HepG2 (cell line): ENCODE results near the gene MDH2. TPM values are rescaled to one million over a fixed set of nuclear protein-coding genes. Genes with fewer than 3 reads are reported as not detected.
"Not testable (repeated sequence)": the region's sequence is repeated elsewhere in the genome, so short reads cannot be mapped to it uniquely, and the experiment has no call there.

Experiments used
- ATAC-seq: fragments of 200-7000 bp; cut with Tn5 transposase; 3 replicates; pipeline ENCODE4 v1.9.1; 2020; ENCODE audit warnings: mild to moderate bottlenecking, moderate library complexity
- BruUV-seq: library from RNA; stranded (reverse); fragments of 400-500 nt; replicated peaks from 2 replicates; lab custom pipeline; 2021; lab: Mats Ljungman, UMichigan
- CTCF ChIA-PET: fragments of 300-600 bp; formaldehyde crosslinking; extraction: SDS; loops from one replicate; lab custom pipeline; 2021; ENCODE audit warnings: low total read pairs, inconsistent platforms, low intra/inter-chr PET ratio; lab: Yijun Ruan, JAX
- POLR2A ChIA-PET: fragments of 350-600 bp; sonication (Branson Sonifier 250); formaldehyde crosslinking; loops from one replicate; lab custom pipeline; 2020; ENCODE audit warnings: antibody characterized with exemption, inconsistent platforms; lab: Yijun Ruan, JAX
- DNase-seq: peaks from one replicate; pipeline ENCODE4 v3.0.0-alpha.2; 2015; ENCODE audit warnings: low spot score
- FAIRE-seq: peaks from 3 replicates; lab custom pipeline; 2011; peaks lifted over from hg19 to GRCh38; lab: Jason Lieb, UNC
- H2AFZ ChIP-seq: one replicate; pipeline ENCODE4 v1.6.1; 2011; ENCODE audit warnings: low read length, inconsistent platforms
- H3K27ac ChIP-seq: fragments of 300-600 bp; 3 replicates; pipeline ENCODE4 v1.8.0; 2011; ENCODE audit warnings: mixed run types, mild to moderate bottlenecking, mixed read lengths, low read length, inconsistent platforms; ENCODE audit not compliant: insufficient read depth; ENCODE audit errors: extremely low read length
- H3K27me3 ChIP-seq, 2 experiments: fragments of 200-600 bp in 1 of 2; 2 replicates in 1 of 2; 3 replicates in 1 of 2; pipeline versions ENCODE4 v1.6.0 to v1.8.0; 2011; ENCODE audit warnings: low read length in 2 of 2, mild to moderate bottlenecking in 2 of 2, moderate library complexity in 2 of 2, inconsistent platforms in 1 of 2; ENCODE audit not compliant: insufficient read depth in 2 of 2, control insufficient read depth in 1 of 2
- H3K36me3 ChIP-seq, 2 experiments: fragments of 200-600 bp in 1 of 2; replicated peaks in 1 of 2; 2 replicates in 1 of 2; 3 replicates in 1 of 2; pipeline versions ENCODE4 v1.5.1 to v1.8.0; 2011; ENCODE audit warnings: low read length in 2 of 2, inconsistent platforms in 1 of 2; ENCODE audit not compliant: insufficient read depth in 2 of 2, control insufficient read depth in 1 of 2
- H3K4me1 ChIP-seq: 2 replicates; pipeline ENCODE4 v1.5.1; 2012; ENCODE audit warnings: low read length, inconsistent platforms; ENCODE audit not compliant: insufficient read depth
- H3K4me2 ChIP-seq: 2 replicates; pipeline ENCODE4 v1.6.0; 2011; ENCODE audit warnings: low read depth, low read length, inconsistent platforms
- H3K4me3 ChIP-seq, 3 experiments: fragments of 200-600 bp in 1 of 3; sonication (generic), shearing (Covaris generic) in 1 of 3; replicated peaks in 1 of 3; 2 replicates each; pipeline ENCODE4 v1.5.1; 2011 to 2016; ENCODE audit warnings: low read length in 3 of 3, inconsistent platforms in 2 of 3, low read depth in 2 of 3, mild to moderate bottlenecking in 2 of 3, control low read depth in 1 of 3, mixed read lengths in 1 of 3; ENCODE audit not compliant: insufficient read depth in 1 of 3
- H3K79me2 ChIP-seq: one replicate; pipeline ENCODE4 v1.6.1; 2011; ENCODE audit warnings: low read length, inconsistent platforms; ENCODE audit not compliant: insufficient read depth
- H3K9ac ChIP-seq: 2 replicates; pipeline ENCODE4 v1.6.0; 2011; ENCODE audit warnings: mild to moderate bottlenecking, low read depth, low read length, inconsistent platforms; ENCODE audit not compliant: insufficient read depth
- H3K9me3 ChIP-seq: 2 replicates; pipeline ENCODE4 v1.5.1; 2012; ENCODE audit warnings: mild to moderate bottlenecking, low read length
- H4K20me1 ChIP-seq: 2 replicates; pipeline ENCODE4 v1.6.0; 2011; ENCODE audit warnings: inconsistent platforms, mild to moderate bottlenecking, low read length, moderate library complexity; ENCODE audit not compliant: insufficient read depth
- ARID2 ChIP-seq: sonication (generic); formaldehyde crosslinking; IDR thresholded peaks from 2 replicates; pipeline ENCODE4 v1.8.1; 2022; ENCODE audit warnings: mild to moderate bottlenecking, missing genetic modification reagents, borderline replicate concordance
- CTCF ChIP-seq: sonication (generic); formaldehyde crosslinking; IDR thresholded peaks from 2 replicates; pipeline ENCODE4 v1.5.0; 2020; ENCODE audit warnings: mild to moderate bottlenecking, missing genetic modification reagents, moderate library complexity
- KAT7 ChIP-seq: IDR thresholded peaks from 2 replicates; pipeline ENCODE4 v1.6.1; 2018; ENCODE audit warnings: borderline replicate concordance, missing compliant biosample characterization
- SSRP1 ChIP-seq: IDR thresholded peaks from 2 replicates; pipeline ENCODE4 v1.6.1; 2016; ENCODE audit warnings: control low read depth
- STAG1 ChIP-seq: sonication (generic); formaldehyde crosslinking; IDR thresholded peaks from 2 replicates; pipeline ENCODE4 v1.4.0; 2020; ENCODE audit warnings: missing genetic modification reagents
- ZBTB33 ChIP-seq: sonication (generic); formaldehyde crosslinking; IDR thresholded peaks from 2 replicates; pipeline ENCODE4 v1.4.0; 2020; ENCODE audit warnings: missing genetic modification reagents
- ZNF121 ChIP-seq: sonication (generic); formaldehyde crosslinking; IDR thresholded peaks from 2 replicates; pipeline ENCODE4 v1.5.0; 2020; ENCODE audit warnings: mild to moderate bottlenecking, missing genetic modification reagents
- WGBS: methylation state at CpG from one replicate; pipeline ENCODE4 v1.1.6; 2017; ENCODE audit warnings: low lambda C conversion rate; 5-methylcytosine and 5-hydroxymethylcytosine counted together
- in situ Hi-C: cut with HindIII; loops from 2 replicates; pipeline ENCODE4 v1.10.0; 2017; ENCODE audit warnings: low pct_unique_long_range_greater_than_20kb; ENCODE audit not compliant: extremely low pct_ligation_motif_present
- intact Hi-C: fragments of 100-400 bp; cut with micrococcal nuclease; formaldehyde crosslinking; loops from one replicate; pipeline ENCODE4 v1.10.0; 2022; ENCODE audit not compliant: unreplicated experiment
- polyA plus RNA-seq, 8 experiments: library from polyadenylated mRNA; depleted of rRNA in 3 of 8; stranded (reverse) in 7 of 8; unstranded in 1 of 8; fragments of >200 nt; fragmentation: Illumina TruSeq in 4 of 8; extraction: Trizol in 4 of 8; gene quantifications; 2 replicates each; pipeline versions ENCODE4 v1.2.1 to v1.2.3, GENCODE V29; 2011 to 2016; ENCODE audit warnings: low read depth in 4 of 8, missing spikeins in 1 of 8, mixed read lengths in 1 of 8; ENCODE audit not compliant: insufficient read depth in 1 of 8
- total RNA-seq, 5 experiments: library from RNA; depleted of rRNA; stranded (reverse); fragments of >200 nt; fragmentation: Illumina TruSeq; extraction: Trizol; gene quantifications; 2 replicates each; pipeline ENCODE4 v1.2.3, GENCODE V29; 2016; ENCODE audit warnings: low read depth in 1 of 5

MDH2 gene
- total and polyA plus RNA-seq, 2 of the 13 experiments (the other 11 are each of a cell fraction or from before 2014, with no cell fraction given) = 81.4 to 90.3 TPM

GRCh38 chr7:76029682-76030081 is 18.2 kb upstream of the MDH2 start:
- H3K4me3 ChIP-seq, intact Hi-C loops, H3K79me2 ChIP-seq, H3K4me2 ChIP-seq, CTCF ChIA-PET, DNase-seq, H4K20me1 ChIP-seq, H3K9me3 ChIP-seq, H2AFZ ChIP-seq, H3K4me1 ChIP-seq, H3K36me3 ChIP-seq, ATAC-seq, H3K27ac ChIP-seq, BruUV-seq, in situ Hi-C loops, H3K27me3 ChIP-seq, H3K9ac ChIP-seq, FAIRE-seq: not testable (repeated sequence)
- WGBS = 97% methylated on average over 7 of the region's 7 CpGs
- POLR2A ChIA-PET = interaction anchor here (1.2 kb wide), 1 partner anchor 18 kb away, joined by 3 read pairs; the partner anchor contains the start of genes MDH2 and STYXL1
- TF ChIP-seq ZBTB33 (CRISPR knock-in tag) (peak; percentile 92), CTCF (peak; percentile 41), STAG1 (peak; percentile 25; the same call in 1 of the 2 replicates)

GRCh38 chr7:76031964-76032363 is 15.9 kb upstream of the MDH2 start:
- H3K4me3 ChIP-seq = no peak overlapping the region
- peaks cover 1 to 4% of the 10 kb centered on the region in 2 experiments; a peak in 2 of 5 replicates for H3K36me3 ChIP-seq
- TF ChIP-seq ZNF121 (CRISPR knock-in tag) (peak; percentile 73; the same call in 1 of the 2 replicates), SSRP1 (no peak), ARID2 (CRISPR knock-in tag) (no peak), KAT7 (no peak)
- H4K20me1 ChIP-seq = no peaks in the 10 kb centered on the region
- no TSS peak for BruUV-seq
- no peak overlapping the region for H3K27ac ChIP-seq
- H2AFZ ChIP-seq = no peak overlapping the region
- H3K4me2 ChIP-seq = no peak overlapping the region
- FAIRE-seq (no peak), DNase-seq (no peak), ATAC-seq (no peak)
- WGBS = 100% methylated on average over 1 of the region's 1 CpG
- intact Hi-C loops = no loop called here
- POLR2A ChIA-PET = no interaction called here
- in situ Hi-C loops = no loop called here
- no peaks in the 10 kb centered on the region for H3K79me2 ChIP-seq
- CTCF ChIA-PET = no interaction called here
- no peaks in the 10 kb centered on the region for H3K27me3 ChIP-seq
- H3K9me3 ChIP-seq = no peaks in the 10 kb centered on the region
- H3K4me1 ChIP-seq = no peaks in the 10 kb centered on the region
- H3K9ac ChIP-seq = no peak overlapping the region
